Measurements from ENCODE around the gene FAM120C.

The FAM120C gene

GRCh38 chrX:54193085-54193821 lies 10.2 kb upstream of the FAM120C start:
- no peak for TF ChIP-seq CTCF (IDR thresholded peaks at IDR 0.05; ENCODE audit: low read depth, low read length)
- DNase-seq (ENCODE audit: extremely low read depth, low read depth): no peak

- no peak for DNase-seq (ENCODE audit: extremely low read depth, low read depth)
- no peak for TF ChIP-seq CTCF (IDR thresholded peaks at IDR 0.05; ENCODE audit: low read depth, low read length)
Measured at GRCh38 chrX:54184474-54184873, 1.4 kb upstream of the FAM120C start.

GRCh38 chrX:54182194-54182863 lies 725 bp downstream of the FAM120C start:
- no peak for TF ChIP-seq CTCF (IDR thresholded peaks at IDR 0.05; ENCODE audit: low read depth, low read length)
- DNase-seq (ENCODE audit: extremely low read depth, low read depth): no peak

GRCh38 chrX:54181202-54181953 lies 1.7 kb downstream of the FAM120C start:
- TF ChIP-seq CTCF (IDR thresholded peaks at IDR 0.05; ENCODE audit: low read depth, low read length): no peak
- no peak for DNase-seq (ENCODE audit: extremely low read depth, low read depth)

- no peak for TF ChIP-seq CTCF (IDR thresholded peaks at IDR 0.05; ENCODE audit: low read depth, low read length)
- no peak for DNase-seq (ENCODE audit: extremely low read depth, low read depth)
Measured at GRCh38 chrX:54180403-54180802, 2.7 kb downstream of the FAM120C start.

- peak; percentile 25 for DNase-seq (ENCODE audit: extremely low read depth, low read depth)
- TF ChIP-seq CTCF (IDR thresholded peaks at IDR 0.05; ENCODE audit: low read depth, low read length): no peak
Measured at GRCh38 chrX:54178100-54178940, 4.7 kb downstream of the FAM120C start.
